ENCODE data around the gene RPS4Y1.
"Not testable (repeated sequence)": the region's sequence is repeated elsewhere in the genome, so short reads cannot be mapped to it uniquely, and the experiment has no call there.

RPS4Y1 gene

GRCh38 chrY:2841471-2841893, at the start of gene RPS4Y1:
Gene RPS4Y1 (plus strand): TSS chrY:2841602. CDS start chrY:2841625, 23 bp downstream.
- peak; percentile 92 for FAIRE-seq

- FAIRE-seq, result no peak
Observed at GRCh38 chrY:2796977-2797523, 44.4 kb upstream of the RPS4Y1 start.

- FAIRE-seq, result peak; percentile 21
Observed at GRCh38 chrY:2797991-2798390, 43.4 kb upstream of the RPS4Y1 start.

GRCh38 chrY:2800246-2800645, 41.2 kb upstream of the RPS4Y1 start:
- peak; percentile 82 for FAIRE-seq

- FAIRE-seq, result not testable (repeated sequence)
Observed at GRCh38 chrY:2817146-2817896, 24.1 kb upstream of the RPS4Y1 start.

GRCh38 chrY:2824471-2824870, 16.9 kb upstream of the RPS4Y1 start:
- FAIRE-seq, result no peak

GRCh38 chrY:2828497-2828896, 12.9 kb upstream of the RPS4Y1 start:
- FAIRE-seq, result no peak

GRCh38 chrY:2835230-2835629, 6.2 kb upstream of the RPS4Y1 start:
- FAIRE-seq, result no peak

GRCh38 chrY:2837078-2837477, 4.3 kb upstream of the RPS4Y1 start:
- no peak for FAIRE-seq

GRCh38 chrY:2837932-2838331, 3.5 kb upstream of the RPS4Y1 start:
- FAIRE-seq, result no peak

GRCh38 chrY:2846791-2847190, 5.4 kb downstream of the RPS4Y1 start:
- FAIRE-seq, result no peak

GRCh38 chrY:2848384-2848783, 7.0 kb downstream of the RPS4Y1 start:
- no peak for FAIRE-seq

- no peak for FAIRE-seq
Observed at GRCh38 chrY:2849368-2849767, 8.0 kb downstream of the RPS4Y1 start.

GRCh38 chrY:2854145-2854774, 12.9 kb downstream of the RPS4Y1 start:
- no peak for FAIRE-seq

GRCh38 chrY:2857068-2857467, 15.7 kb downstream of the RPS4Y1 start:
- no peak for FAIRE-seq

- FAIRE-seq, result no peak
Observed at GRCh38 chrY:2857686-2858085, 16.3 kb downstream of the RPS4Y1 start.

- no peak for FAIRE-seq
Observed at GRCh38 chrY:2859782-2860181, 18.4 kb downstream of the RPS4Y1 start.

- no peak for FAIRE-seq
Observed at GRCh38 chrY:2860511-2860910, 19.1 kb downstream of the RPS4Y1 start.

- FAIRE-seq, result no peak
Observed at GRCh38 chrY:2866581-2866980, 25.2 kb downstream of the RPS4Y1 start.

GRCh38 chrY:2867469-2867868, 26.1 kb downstream of the RPS4Y1 start:
- FAIRE-seq, result no peak

- no peak for FAIRE-seq
Observed at GRCh38 chrY:2868035-2868607, 26.7 kb downstream of the RPS4Y1 start.

- not testable (repeated sequence) for FAIRE-seq
Observed at GRCh38 chrY:2872234-2872633, 30.8 kb downstream of the RPS4Y1 start.

GRCh38 chrY:2874211-2874610, 32.8 kb downstream of the RPS4Y1 start:
- FAIRE-seq, result no peak

- FAIRE-seq, result no peak
Observed at GRCh38 chrY:2883561-2883960, 42.2 kb downstream of the RPS4Y1 start.
